Stimulated activated CD8-positive, alpha-beta memory T cell treated with anti-CD3 and anti-CD28 coated beads, Interleukin-15, amount 100 ng/mL, for 1 hour (primary cell): Measurements from ENCODE around the gene KHK.

Source experiments
- DNase-seq: peaks from one replicate; pipeline ENCODE4 v3.0.0-alpha.2; 2020; ENCODE audit warnings: low read depth

The KHK gene

GRCh38 chr2:27082773-27083409 lies 3.7 kb upstream of the KHK start:
- no peak for DNase-seq

- DNase-seq, result no peak
Observed at GRCh38 chr2:27083410-27084296, 2.9 kb upstream of the KHK start.

GRCh38 chr2:27084297-27085061 lies 2.1 kb upstream of the KHK start:
- DNase-seq, result no peak

GRCh38 chr2:27085062-27085672 lies 1.4 kb upstream of the KHK start:
- DNase-seq, result no peak

- no peak for DNase-seq
Observed at GRCh38 chr2:27085673-27086089, 891 bp upstream of the KHK start.

GRCh38 chr2:27086090-27086723 lies 365 bp upstream of the KHK start:
- DNase-seq, result peak; percentile 89

- no peak for DNase-seq
Observed at GRCh38 chr2:27087823-27088410, 1.3 kb downstream of the KHK start.

GRCh38 chr2:27088634-27089033 lies 2.1 kb downstream of the KHK start:
- no peak for DNase-seq

- DNase-seq, result no peak
Observed at GRCh38 chr2:27089111-27089954, 2.8 kb downstream of the KHK start.

GRCh38 chr2:27091746-27092695 lies 5.4 kb downstream of the KHK start:
- DNase-seq, result no peak

- DNase-seq, result no peak
Observed at GRCh38 chr2:27092696-27093429, 6.3 kb downstream of the KHK start.

GRCh38 chr2:27093430-27094352 lies 7.1 kb downstream of the KHK start:
- no peak for DNase-seq

GRCh38 chr2:27094353-27094984 lies 7.9 kb downstream of the KHK start:
- DNase-seq, result no peak

- DNase-seq, result no peak
Observed at GRCh38 chr2:27095427-27095744, 8.8 kb downstream of the KHK start.

- DNase-seq, result no peak
Observed at GRCh38 chr2:27095745-27096651, 9.4 kb downstream of the KHK start.

GRCh38 chr2:27096748-27097297 lies 10.3 kb downstream of the KHK start:
- DNase-seq, result no peak
